Stomach (tissue), 4 donors: ENCODE data around the gene COX4I1.

Source experiments
- CTCF ChIP-seq, 7 experiments: fragments of 450-650 bp in 4 of 7; fragments of 200-600 bp in 3 of 7; sonication (generic) in 3 of 7; IDR thresholded peaks; one replicate each; pipeline ENCODE4 v1.5.1; 2016 to 2019; ENCODE audit warnings: antibody characterized with exemption in 7 of 7, control low read depth in 2 of 7, mild to moderate bottlenecking in 1 of 7
- EP300 ChIP-seq: sonication (generic); formaldehyde crosslinking; IDR thresholded peaks from one replicate; pipeline ENCODE4 v1.6.1; 2017; ENCODE audit warnings: antibody characterized with exemption
- POLR2A ChIP-seq, 4 donors: fragments of 450-650 bp; IDR thresholded peaks; one replicate each; pipeline ENCODE4 v1.6.1; 2016; ENCODE audit warnings: antibody characterized with exemption in 4 of 4, control low read depth in 2 of 4, mild to moderate bottlenecking in 1 of 4, moderate library complexity in 1 of 4
- POLR2AphosphoS5 ChIP-seq, 3 donors: sonication (generic); formaldehyde crosslinking; IDR thresholded peaks; one replicate each; pipeline ENCODE4 v1.6.1; 2016; ENCODE audit warnings: antibody characterized with exemption in 3 of 3

- no peak for TF ChIP-seq CTCF (IDR thresholded peaks at IDR 0.05)
- peak in 2 of 4 donors; percentile 26 to 57 for TF ChIP-seq POLR2A (IDR thresholded peaks at IDR 0.05)
- peak; percentile 95 to 99 (median 98) for TF ChIP-seq POLR2AphosphoS5 (IDR thresholded peaks at IDR 0.05)
- no peak for TF ChIP-seq EP300
Observed at GRCh38 chr16:85799497-85800320, at the start of gene COX4I1, which contains the start of gene EMC8.
